Renal cortex interstitium (tissue), 15 donors: ENCODE results near the gene TLK2. TPM values are rescaled to one million over a fixed set of nuclear protein-coding genes. Genes with fewer than 3 reads are reported as not detected.
"Not testable (repeated sequence)": the region's sequence is repeated elsewhere in the genome, so short reads cannot be mapped to it uniquely, and the experiment has no call there.

ENCODE experiments used
- DNase-seq, 11 donors: peaks; one replicate each; pipeline ENCODE4 v3.0.0-alpha.2; 2013; ENCODE audit warnings: low read depth in 9 of 11, low spot score in 4 of 11; ENCODE audit errors: extremely low read depth in 1 of 11
- long read RNA-seq, 16 experiments: transcript quantifications; one replicate each; lab custom pipeline, GENCODE V29; 2026
- polyA plus RNA-seq, 3 donors: library from polyadenylated mRNA; unstranded; fragments of 120-200 nt; gene quantifications; one replicate each; pipeline ENCODE4 v1.2.1, GENCODE V29; 2013; ENCODE audit not compliant: insufficient read length in 3 of 3

The TLK2 gene
- 10 to 100 TPM; 58.1 to 68.8 (median 63.9) TPM for polyA plus RNA-seq
- long read RNA-seq, donor 1, transcript TLK2-208 (1 exons, 3,536 nt) = major isoform, 6 of 6 reads
- long read RNA-seq, donor 1, partial matches to known transcripts = 0 of 6 reads
- long read RNA-seq, donor 1, other reads (novel, unspliced or antisense) = 0 of 6 reads
- long read RNA-seq, donor 2, transcript TLK2-208 (1 exons, 3,536 nt) = major isoform, 10 of 11 reads
- long read RNA-seq, donor 2, partial matches to known transcripts = 0 of 11 reads
- long read RNA-seq, donor 2, other reads (novel, unspliced or antisense) = 0 of 11 reads
- long read RNA-seq, donor 3, transcript TLK2-208 (1 exons, 3,536 nt) = major isoform, 12 of 14 reads
- long read RNA-seq, donor 3, partial matches to known transcripts = 0 of 14 reads
- long read RNA-seq, donor 3, other reads (novel, unspliced or antisense) = 0 of 14 reads
- long read RNA-seq, donor 4, transcript TLK2-208 (1 exons, 3,536 nt) = major isoform, 5 of 5 reads
- long read RNA-seq, donor 4, partial matches to known transcripts = 0 of 5 reads
- long read RNA-seq, donor 4, other reads (novel, unspliced or antisense) = 0 of 5 reads
- long read RNA-seq, donor 5 = 0 reads
- long read RNA-seq, donor 6, transcript TLK2-208 (1 exons, 3,536 nt) = major isoform, 16 of 18 reads
- long read RNA-seq, donor 6, partial matches to known transcripts = 0 of 18 reads
- long read RNA-seq, donor 6, other reads (novel, unspliced or antisense) = 0 of 18 reads
- long read RNA-seq, donor 7, transcript TLK2-208 (1 exons, 3,536 nt) = major isoform, 14 of 14 reads
- long read RNA-seq, donor 7, partial matches to known transcripts = 0 of 14 reads
- long read RNA-seq, donor 7, other reads (novel, unspliced or antisense) = 0 of 14 reads
- long read RNA-seq, donor 8 = 0 reads
- long read RNA-seq, donor 9, transcript TLK2-208 (1 exons, 3,536 nt) = major isoform, 9 of 12 reads
- long read RNA-seq, donor 9, partial matches to known transcripts = 0 of 12 reads
- long read RNA-seq, donor 9, other reads (novel, unspliced or antisense) = 0 of 12 reads
- long read RNA-seq, donor 10, transcript TLK2-208 (1 exons, 3,536 nt) = major isoform, 14 of 16 reads
- long read RNA-seq, donor 10, partial matches to known transcripts = 0 of 16 reads
- long read RNA-seq, donor 10, other reads (novel, unspliced or antisense) = 0 of 16 reads
- long read RNA-seq, donor 11, transcript TLK2-208 (1 exons, 3,536 nt) = major isoform, 5 of 12 reads
- long read RNA-seq, donor 11, partial matches to known transcripts = 5 of 12 reads
- long read RNA-seq, donor 11, other reads (novel, unspliced or antisense) = 0 of 12 reads
- long read RNA-seq, donor 12, partial matches to known transcripts = 0 of 4 reads
- long read RNA-seq, donor 12, other reads (novel, unspliced or antisense) = 0 of 4 reads
- long read RNA-seq, donor 13 = 0 reads
- long read RNA-seq, donor 14, transcript TLK2-208 (1 exons, 3,536 nt) = major isoform, 5 of 7 reads
- long read RNA-seq, donor 14, partial matches to known transcripts = 0 of 7 reads
- long read RNA-seq, donor 14, other reads (novel, unspliced or antisense) = 0 of 7 reads
- long read RNA-seq, donor 15, transcript TLK2-208 (1 exons, 3,536 nt) = major isoform, 9 of 10 reads
- long read RNA-seq, donor 15, partial matches to known transcripts = 0 of 10 reads
- long read RNA-seq, donor 15, other reads (novel, unspliced or antisense) = 0 of 10 reads
- long read RNA-seq, donor 16, transcript TLK2-208 (1 exons, 3,536 nt) = major isoform, 21 of 25 reads
- long read RNA-seq, donor 16, partial matches to known transcripts = 0 of 25 reads
- long read RNA-seq, donor 16, other reads (novel, unspliced or antisense) = 0 of 25 reads

DNA sequence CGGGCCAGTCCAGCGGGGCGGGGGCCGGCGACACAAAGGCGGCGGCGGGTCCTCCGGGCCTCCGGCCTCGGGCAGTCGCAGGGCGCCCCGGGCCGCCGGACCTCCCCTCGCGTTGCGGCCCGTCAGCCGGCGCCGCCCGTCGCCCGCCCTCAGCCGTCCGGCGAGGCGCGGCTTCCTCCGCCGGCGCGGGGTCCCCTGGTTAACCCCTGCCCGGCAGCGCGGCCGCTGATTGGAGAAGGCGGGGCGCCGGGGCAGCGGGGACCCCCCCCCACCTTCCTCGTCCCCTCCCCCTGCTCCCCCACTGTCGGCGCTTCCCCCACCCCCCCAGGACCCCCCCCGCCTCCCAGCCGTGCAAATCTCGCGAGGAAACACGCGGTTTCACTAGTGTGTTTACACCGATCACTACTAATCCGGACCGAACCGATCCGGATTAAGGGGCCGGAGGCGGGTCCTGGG lies at the start of gene TLK2:
TSS of gene TLK2 (plus strand) at position 402 of the 456 bp plus-strand sequence. CDS start 2,301 bp downstream, outside the sequence.
- peak in 9 of 11 donors; percentile 58 to 81 (median 75) for DNase-seq

DNA sequence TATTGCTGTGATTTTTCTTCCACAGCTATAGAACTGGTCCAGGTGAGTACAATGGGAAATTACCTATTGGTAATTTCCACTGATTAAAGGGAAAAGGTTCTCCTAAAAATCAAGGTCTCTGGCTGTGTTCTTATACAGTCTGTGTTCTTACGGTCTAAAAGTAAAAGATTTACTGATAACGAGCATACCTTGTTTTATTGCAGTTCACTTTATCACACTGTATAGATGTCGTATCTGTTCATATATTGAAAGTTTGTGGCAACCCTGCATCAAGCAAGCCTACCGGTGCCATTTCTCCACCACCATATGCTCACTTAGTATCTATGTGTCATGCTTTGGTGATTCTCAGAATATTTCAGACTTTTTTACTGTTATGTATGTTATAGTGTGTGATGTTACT lies 43.4 kb upstream of the TLK2 start:
- not testable (repeated sequence) for DNase-seq

DNA sequence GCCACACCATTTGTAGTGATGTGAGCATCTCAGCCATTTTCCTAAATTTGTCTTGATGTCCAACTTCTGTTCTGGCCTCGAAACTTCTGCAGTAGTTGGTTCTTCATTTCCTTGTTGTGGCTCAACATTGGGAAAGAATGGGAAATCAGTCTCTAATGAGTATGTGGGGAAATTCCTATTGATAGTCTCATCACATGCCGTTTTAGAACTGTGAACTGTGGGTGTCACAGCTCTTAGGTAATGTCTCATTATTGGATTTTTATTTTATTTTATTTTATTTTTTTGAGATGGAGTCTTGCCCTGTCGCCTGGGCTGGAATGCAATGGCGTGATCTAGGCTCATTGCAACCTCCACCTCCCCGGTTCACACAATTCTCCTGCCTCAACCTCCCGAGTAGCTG lies 37.4 kb upstream of the TLK2 start:
- DNase-seq = not testable (repeated sequence)

DNA sequence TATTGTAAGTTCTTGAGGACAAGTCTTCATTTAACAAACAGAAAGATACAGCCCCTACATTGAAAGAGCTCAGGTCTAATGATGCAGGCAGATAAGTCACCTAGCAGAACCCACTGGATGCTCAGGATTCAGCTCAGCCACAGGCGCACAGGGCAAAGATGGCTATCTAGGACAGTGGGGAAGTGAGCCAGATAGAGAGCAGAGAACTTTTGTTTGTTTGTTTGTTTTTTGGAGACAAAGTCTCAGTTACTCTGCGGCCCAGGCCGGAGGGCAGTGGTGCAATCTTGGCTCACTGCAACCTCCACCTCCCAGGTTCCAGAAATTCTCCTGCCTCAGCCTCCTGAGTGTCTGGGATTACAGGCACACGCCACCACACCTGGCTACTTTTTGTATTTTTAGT lies 34.6 kb upstream of the TLK2 start:
- no peak for DNase-seq

DNA sequence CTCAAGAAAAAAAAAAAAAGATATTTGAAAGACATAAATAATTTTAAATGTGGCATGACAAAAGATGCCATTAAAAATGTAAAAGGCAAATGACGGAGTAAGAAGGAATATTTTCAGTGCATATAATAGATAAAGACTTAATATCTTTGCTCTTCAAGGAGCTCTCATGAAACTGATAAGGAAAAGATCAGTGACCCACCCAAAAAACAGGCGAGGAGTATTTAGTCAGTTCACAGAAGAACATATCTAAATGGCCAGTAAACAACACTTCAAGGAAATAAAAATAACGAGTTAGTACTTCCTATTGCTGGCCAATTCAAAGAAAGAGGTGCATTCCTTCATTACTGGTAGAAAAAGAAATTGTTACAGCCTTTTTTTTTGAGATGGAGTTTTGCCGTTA lies 32.8 kb upstream of the TLK2 start:
- DNase-seq = not testable (repeated sequence)

DNA sequence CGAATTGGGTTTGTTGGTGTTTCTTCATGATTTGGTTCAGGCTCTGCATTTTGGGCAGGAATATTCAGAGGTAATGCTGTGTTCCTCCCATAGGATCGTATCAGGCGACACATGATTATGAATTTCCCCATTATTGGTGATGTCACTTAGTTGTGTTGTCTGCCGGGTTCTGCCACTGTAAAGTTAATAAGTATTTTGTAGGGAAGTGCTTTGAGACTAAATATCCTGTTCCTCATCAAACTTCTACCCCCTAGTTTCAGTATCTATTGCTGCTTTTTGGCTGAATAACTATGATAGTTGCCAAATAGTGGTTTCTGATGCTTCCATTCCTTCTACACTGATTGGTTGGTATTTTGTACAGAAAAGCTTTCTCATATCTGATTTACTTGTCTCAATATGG lies 26.4 kb upstream of the TLK2 start:
- DNase-seq = not testable (repeated sequence)

DNA sequence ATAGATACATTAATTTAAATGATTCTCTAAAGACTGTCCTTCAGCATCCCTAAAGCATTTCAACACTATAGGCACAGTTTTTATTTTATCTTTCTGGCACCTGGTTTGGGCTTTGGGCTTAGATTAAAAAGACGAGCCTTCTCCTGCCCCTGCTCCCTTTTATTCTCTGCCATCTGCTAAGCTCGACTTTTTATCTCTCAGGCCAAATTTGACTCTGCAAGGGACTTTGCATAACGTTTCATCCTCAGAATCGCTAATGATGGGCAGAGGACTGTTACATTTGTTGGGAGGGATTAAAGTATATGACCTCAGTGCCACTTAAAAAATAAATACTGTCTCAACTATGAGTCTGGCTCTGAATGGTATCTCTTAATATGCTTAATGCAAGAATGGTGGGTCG lies 25.6 kb upstream of the TLK2 start:
- DNase-seq = not testable (repeated sequence)

DNA sequence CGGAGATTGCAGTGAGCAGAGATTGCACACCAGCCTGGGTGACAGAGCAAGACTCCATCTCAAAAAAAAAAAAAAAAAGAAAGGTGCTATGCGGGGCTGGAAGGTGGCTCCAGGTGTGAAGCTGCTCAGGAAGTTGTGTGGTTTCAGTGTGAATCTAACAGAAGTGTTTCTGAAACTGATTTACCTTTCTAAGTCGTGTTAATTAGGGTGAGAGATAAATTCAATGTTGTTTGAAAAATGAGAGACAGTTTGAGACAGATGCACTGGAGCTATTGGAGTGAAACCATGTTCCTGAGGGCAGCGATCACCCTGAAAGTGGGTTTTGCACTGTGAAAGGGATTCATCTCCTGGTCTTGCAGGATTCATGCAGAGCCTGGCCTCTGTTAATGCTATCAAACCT lies 25.0 kb upstream of the TLK2 start:
- not testable (repeated sequence) for DNase-seq

DNA sequence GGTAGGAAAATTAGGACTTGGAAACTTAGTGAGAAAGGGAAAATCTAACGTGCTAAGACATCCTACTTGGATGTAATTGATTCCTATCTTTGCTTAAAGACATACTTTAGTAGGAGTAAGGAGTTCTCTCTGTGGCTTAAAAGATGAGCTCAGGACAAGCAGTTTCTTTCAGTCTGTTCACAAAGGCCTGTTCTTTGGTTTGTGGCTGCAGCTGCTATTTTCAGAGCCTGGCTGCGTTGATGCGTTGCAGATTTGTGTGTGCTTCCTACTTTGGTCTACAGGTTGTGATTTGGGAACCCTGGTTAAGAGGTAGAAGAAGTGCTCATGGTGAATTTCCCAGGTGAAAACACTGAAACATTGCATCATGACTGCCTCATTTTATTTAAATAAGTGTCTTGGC lies 24.5 kb upstream of the TLK2 start:
- DNase-seq = not testable (repeated sequence)

DNA sequence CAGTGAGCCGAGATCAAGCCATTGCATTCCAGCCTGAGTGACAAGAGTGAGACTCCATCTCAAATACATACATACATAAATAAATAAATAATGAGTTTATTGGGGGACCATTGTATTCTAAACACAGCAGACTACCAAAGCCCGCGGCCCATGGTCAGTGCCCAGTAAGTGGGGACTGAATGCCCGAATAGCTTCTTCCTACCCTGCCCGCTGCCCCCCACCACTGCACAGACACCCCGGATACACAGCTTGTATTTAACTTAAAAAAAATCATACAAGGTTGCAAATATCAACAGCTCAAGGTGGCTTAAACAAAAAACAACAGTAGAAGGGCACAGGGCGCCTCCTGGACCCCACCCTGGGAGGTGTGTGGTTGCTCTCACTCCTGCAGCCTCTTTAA lies 22.6 kb upstream of the TLK2 start:
- no peak for DNase-seq

DNA sequence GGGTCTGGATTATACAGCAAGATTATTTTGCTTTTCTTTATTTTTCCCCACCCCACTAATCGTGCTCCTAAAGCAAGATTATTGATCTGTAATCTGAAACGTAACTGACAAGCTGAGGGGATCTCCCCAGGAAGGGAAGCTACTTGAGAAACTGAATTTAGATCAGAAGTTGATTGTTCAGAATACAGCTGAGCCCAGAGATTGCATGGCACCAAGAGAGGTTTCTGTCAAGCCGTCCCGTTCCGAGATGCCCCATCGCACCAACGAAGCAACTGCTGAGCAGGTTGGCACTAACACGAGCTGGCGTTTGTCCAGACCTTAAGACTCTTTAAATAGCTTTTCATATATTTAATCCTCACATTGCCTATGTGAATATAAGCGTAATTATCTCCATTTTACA lies 20.1 kb upstream of the TLK2 start:
- DNase-seq = not testable (repeated sequence)

DNA sequence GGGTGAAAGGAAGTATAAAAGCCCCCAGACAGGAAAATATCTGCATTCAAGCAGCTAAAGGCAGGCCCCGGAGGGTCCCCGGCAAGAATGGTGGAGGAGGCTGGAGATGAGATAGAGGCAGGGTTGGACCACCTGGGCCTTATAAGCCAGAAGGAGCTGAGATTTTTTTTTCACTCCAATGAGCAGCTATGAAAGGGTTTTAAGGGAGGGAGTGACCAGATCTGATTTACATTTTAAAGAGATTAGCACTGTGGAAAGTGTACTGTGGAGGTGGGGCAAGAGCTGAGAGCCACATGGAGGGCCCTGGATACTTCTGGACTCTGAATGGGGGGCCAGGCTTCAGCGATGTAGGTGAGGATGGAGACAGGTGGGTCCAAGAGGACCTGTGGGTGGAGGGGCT lies 14.2 kb upstream of the TLK2 start:
- not testable (repeated sequence) for DNase-seq

DNA sequence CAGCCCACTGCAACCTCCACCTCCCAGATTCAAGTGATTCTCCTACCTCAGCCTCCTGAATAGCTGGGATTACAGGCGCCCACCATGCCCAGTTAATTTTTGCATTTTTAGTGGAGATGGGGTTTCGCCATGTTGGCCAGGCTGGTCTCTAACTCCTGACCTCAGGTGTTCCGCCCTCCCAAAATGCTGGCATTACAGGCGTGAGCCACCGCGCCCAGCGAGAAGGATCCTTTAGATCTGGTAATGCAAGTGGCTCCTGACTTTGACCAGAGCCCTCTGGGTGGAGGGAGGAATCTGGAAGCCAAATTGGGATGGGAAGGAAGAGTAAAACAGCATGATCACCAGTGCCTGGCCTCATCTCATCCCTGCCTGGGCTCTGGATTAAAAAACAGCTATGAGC lies 13.4 kb upstream of the TLK2 start:
- not testable (repeated sequence) for DNase-seq

DNA sequence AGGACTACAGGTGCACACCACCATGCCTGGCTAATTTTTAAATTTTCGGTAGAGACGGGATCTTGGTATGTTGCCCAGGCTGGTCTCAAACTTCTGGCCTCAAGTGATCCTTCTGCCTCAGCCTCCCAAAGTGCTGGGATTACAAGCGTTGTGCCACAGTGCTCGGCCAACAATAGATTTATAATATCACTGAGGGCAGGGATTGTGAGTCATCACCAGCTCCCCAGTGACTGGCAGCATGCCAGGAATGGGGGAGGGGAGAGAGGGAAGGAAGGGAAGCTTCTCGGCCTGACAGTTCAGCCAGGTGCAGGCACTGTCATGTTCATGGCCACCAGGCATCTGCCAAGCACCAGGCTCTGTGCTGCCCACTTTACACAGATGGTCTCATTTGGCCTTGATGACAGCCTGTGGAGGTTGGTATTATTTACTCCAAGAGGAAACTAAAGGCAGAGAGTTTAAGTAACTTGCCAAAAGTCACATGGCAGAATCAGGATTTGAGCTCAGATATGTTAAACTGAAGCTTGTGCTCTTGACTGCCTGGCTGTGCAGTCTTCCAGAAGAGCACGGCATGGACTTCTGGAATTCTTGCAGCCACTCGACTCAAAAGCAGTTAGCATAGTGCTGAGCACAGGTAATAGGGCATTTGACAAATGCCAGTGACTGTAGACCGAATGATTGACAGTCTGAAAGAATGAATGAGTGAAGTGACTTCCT lies 7.8 kb upstream of the TLK2 start:
- DNase-seq = peak in 2 of 11 donors; percentile 16 to 18

DNA sequence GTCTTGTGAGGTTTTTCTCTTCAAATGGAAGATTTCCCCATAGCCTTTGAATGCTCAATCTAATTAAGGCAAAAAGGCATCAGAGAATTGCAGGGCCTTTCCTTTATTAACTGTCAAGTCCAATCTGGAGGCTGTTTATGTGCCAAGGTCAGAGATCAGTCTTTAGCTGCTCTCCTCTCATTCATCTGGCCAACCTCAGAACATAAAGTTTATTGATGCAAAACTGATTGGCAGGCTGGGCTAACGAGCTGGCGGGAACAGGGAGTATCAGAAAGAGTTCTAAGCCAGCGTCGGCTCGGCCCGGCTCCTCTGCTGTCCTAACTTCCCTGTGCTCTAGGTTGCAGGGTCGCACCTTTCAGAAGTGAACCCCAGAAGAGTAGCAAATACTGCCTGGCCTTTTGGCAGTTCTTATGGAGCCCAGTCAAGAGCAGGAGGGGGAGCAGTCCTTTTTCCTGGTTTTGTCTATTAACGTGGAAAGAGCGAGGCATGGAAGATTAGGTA lies 7.2 kb upstream of the TLK2 start:
- DNase-seq = not testable (repeated sequence)

DNA sequence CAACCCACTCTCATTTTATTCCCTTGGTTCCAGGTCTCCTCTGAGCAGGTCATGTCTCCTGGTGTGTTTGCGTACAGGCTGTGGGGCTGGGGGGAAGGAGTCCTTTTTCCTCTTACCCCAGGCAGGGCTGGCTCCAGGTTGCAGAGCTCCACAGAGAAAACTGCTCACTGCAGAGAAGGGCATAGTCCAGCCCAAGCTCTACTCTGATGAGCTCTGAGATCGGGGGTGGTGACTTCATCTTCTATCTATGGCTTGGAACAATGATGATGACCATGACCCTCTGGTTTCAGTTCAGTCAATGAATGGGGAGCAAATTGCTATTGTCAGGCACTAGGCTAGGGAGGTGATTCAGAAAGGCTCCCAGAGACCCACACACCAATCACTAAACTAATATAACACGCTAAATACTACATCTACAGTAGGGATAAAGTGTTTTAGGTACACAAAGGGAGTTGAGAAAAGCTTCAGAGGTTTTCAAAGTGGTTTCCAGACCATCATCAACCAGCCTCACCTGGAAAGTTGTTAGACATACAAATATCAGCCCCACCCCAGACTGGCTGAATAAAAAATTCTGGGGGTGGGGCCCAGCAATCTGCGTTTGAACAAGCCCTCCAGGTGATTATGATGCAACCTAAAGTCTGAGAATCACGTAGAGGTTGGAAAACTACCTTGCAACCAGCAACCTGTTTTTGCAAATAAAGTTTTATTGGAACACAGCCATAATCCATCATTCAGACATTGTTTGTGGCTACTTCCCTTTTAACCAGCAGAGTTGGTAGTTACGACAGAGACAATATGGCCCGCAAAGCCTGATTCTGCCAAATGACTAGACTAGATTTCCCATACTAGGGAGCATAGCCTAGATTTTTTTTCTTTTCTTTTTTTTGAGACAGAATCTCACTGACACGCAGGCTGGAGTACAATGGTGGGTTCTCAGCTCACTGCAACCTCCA lies 5.3 kb upstream of the TLK2 start:
- DNase-seq = not testable (repeated sequence)
